ENCODE results near the gene CELSR1. TPM values are rescaled to one million over a fixed set of nuclear protein-coding genes. Genes with fewer than 3 reads are reported as not detected.

The CELSR1 gene
- polyA plus RNA-seq, 4 donors, result 23.7 to 30.9 (median 27.5) TPM

GRCh38 chr22:46450931-46451561 is 86.4 kb downstream of the CELSR1 start:
- DNase-seq (ENCODE audit: low read depth in 4 of 4, low spot score in 3 of 4), result no peak

GRCh38 chr22:46449974-46450745 is 87.3 kb downstream of the CELSR1 start:
- no peak for DNase-seq (ENCODE audit: low read depth in 4 of 4, low spot score in 3 of 4)

- DNase-seq (ENCODE audit: low read depth in 4 of 4, low spot score in 3 of 4), result no peak
These were observed 88.2 kb downstream of the CELSR1 start for GRCh38 chr22:46449116-46449691.

GRCh38 chr22:46448333-46448732 is 89.1 kb downstream of the CELSR1 start:
- DNase-seq (ENCODE audit: low read depth in 4 of 4, low spot score in 3 of 4), result no peak

GRCh38 chr22:46447906-46448305 is 89.5 kb downstream of the CELSR1 start:
- no peak for DNase-seq (ENCODE audit: low read depth in 4 of 4, low spot score in 3 of 4)

- no peak for DNase-seq (ENCODE audit: low read depth in 4 of 4, low spot score in 3 of 4)
These were observed 90.6 kb downstream of the CELSR1 start for GRCh38 chr22:46446799-46447198.

GRCh38 chr22:46445771-46446420 is 91.5 kb downstream of the CELSR1 start:
- DNase-seq (ENCODE audit: low read depth in 4 of 4, low spot score in 3 of 4), result no peak

- DNase-seq (ENCODE audit: low read depth in 4 of 4, low spot score in 3 of 4), result no peak
These were observed 93.0 kb downstream of the CELSR1 start for GRCh38 chr22:46444390-46444854.

GRCh38 chr22:46443850-46444389 is 93.5 kb downstream of the CELSR1 start:
- peak in 1 of 4 donors; percentile 37 for DNase-seq (ENCODE audit: low read depth in 4 of 4, low spot score in 3 of 4)

GRCh38 chr22:46442217-46442853 is 95.1 kb downstream of the CELSR1 start:
- no peak for DNase-seq (ENCODE audit: low read depth in 4 of 4, low spot score in 3 of 4)

GRCh38 chr22:46439576-46440465 is 97.6 kb downstream of the CELSR1 start:
- DNase-seq (ENCODE audit: low read depth in 4 of 4, low spot score in 3 of 4), result no peak

- no peak for DNase-seq (ENCODE audit: low read depth in 4 of 4, low spot score in 3 of 4)
These were observed 98.3 kb downstream of the CELSR1 start for GRCh38 chr22:46439111-46439510.

GRCh38 chr22:46437671-46438440 is 99.6 kb downstream of the CELSR1 start:
- DNase-seq (ENCODE audit: low read depth in 4 of 4, low spot score in 3 of 4), result no peak

- no peak for DNase-seq (ENCODE audit: low read depth in 4 of 4, low spot score in 3 of 4)
These were observed 100.7 kb downstream of the CELSR1 start for GRCh38 chr22:46436595-46437175.

GRCh38 chr22:46433318-46433717 is 104.1 kb downstream of the CELSR1 start:
- no peak for DNase-seq (ENCODE audit: low read depth in 4 of 4, low spot score in 3 of 4)

- DNase-seq (ENCODE audit: low read depth in 4 of 4, low spot score in 3 of 4), result no peak
These were observed 105.0 kb downstream of the CELSR1 start for GRCh38 chr22:46432164-46433068.
